GM19395 (cell line): ENCODE measurements around the gene SBNO2.

ENCODE experiments used
- ATAC-seq: cut with Tn5 transposase; IDR thresholded peaks from one replicate; pipeline ENCODE4 v1.9.1; 2021; ENCODE audit warnings: mild to moderate bottlenecking, moderate library complexity; ENCODE audit not compliant: unreplicated experiment

The SBNO2 gene

DNA sequence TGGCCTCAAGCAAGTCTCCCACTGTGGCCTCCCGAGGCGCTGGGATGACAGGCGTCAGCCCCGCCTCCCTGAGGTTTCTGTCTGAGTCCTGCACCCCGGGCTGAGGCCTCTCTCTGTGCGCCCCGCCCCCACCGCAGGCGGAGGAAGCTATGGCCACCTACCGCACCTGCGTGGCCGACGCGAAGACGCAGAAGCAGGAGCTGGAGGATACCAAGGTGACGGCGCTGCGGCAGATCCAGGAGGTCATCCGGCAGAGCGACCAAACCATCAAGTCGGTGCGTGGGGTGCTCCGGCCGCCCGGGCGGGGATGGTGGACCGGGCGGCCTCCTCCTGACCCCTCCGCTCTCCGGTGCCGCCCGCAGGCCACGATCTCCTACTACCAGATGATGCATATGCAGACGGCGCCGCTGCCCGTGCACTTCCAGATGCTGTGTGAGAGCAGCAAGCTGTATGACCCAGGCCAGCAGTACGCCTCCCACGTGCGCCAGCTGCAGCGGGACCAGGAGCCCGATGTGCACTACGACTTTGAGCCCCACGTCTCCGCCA, 94.4 kb downstream of the SBNO2 start:
- no peak for ATAC-seq

DNA sequence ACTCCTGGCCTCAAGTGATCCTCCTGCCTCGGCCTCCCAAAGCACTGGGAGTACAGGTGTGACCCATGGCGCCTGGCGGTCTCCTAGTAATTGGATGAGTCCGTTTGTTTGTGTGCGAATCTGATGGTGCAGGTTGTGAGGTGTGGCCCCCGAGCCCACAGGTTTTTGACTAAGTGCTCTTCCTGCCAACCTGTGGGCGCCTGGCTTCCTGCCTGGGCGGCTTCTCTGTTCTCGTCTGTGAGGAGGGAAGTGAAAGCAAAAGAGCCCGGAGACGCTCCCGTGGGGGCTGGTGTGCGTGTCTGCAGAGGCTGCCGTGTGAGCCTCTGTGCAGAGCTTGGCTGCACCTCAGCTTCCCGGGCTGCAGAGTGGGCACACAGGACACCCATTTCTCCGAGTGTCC, 97.1 kb downstream of the SBNO2 start:
- ATAC-seq = peak; percentile 78

DNA sequence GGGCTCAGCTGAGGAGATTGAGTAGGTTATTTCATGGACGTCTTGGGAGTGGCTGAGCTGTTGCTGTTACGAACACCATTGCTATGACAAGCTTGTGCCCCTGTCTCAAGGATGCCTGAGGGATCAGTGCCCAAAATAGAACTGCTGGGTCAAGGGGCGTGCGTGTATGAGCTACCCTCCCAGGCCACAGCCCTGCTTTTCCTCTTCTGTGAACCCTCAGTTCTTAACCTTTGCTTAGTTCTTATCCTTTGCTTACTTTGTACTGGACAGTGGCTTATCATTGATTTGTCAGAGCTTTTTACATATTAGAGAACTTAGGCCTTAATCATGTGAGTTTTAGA, 98.1 kb downstream of the SBNO2 start:
- no peak for ATAC-seq

DNA sequence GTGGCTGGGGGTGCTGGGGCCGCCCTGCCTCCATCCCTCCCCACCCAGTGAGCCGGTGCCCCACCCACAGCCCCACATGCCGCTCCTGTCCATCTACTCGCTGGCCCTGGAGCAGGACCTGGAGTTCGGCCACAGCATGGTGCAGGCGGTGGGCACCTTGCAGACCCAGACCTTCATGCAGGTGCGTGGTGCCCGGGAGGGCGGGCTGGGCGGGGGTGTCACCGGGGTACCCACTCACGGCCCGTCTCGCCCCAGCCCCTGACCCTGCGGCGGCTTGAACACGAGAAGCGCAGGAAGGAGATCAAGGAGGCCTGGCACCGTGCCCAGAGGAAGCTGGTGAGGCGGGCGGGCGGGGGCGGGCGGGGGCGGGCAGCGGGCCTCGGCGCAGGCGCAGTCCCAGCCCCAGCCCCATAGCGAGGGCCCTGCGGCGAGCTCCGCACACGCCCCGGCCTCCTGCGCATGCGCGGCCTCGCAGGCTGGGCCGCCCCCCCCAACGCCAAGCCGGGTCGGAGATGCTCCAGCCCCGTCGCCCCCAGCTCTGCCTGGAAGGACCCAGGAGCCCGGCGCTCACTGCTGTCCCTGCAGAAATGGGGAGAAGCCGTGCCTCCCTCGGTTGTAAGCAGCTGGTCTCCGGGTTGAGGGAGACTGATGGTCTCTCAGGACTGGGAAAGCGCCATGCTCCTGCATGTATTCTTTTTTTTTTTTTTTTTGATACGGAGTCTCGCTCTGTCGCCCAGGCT, 99.4 kb downstream of the SBNO2 start:
- no peak for ATAC-seq

DNA sequence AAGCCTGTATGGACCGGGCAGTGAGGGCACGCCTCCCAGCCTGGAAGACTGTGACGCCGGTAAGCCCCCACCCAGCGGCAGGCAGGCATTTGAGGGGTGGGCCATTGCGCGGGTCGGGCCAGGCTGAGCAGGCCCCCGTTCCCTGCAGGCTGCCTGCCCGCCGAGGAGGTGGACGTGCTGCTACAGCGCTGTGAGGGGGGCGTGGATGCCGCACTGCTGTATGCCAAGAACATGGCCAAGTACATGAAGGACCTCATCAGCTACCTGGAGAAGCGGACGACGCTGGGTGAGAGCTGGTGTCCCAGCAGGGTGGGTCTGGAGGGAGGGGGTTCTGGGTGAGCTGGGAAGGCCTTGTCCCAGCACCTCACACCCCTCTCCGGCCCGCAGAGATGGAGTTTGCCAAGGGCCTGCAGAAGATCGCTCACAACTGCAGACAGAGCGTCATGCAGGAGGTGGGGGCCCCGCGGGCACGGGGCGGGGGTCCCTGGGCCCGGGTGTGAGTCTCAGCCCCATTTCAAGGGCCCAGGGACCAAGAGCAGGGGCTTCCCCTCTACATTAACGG, 100.0 kb downstream of the SBNO2 start:
- ATAC-seq = no peak

DNA sequence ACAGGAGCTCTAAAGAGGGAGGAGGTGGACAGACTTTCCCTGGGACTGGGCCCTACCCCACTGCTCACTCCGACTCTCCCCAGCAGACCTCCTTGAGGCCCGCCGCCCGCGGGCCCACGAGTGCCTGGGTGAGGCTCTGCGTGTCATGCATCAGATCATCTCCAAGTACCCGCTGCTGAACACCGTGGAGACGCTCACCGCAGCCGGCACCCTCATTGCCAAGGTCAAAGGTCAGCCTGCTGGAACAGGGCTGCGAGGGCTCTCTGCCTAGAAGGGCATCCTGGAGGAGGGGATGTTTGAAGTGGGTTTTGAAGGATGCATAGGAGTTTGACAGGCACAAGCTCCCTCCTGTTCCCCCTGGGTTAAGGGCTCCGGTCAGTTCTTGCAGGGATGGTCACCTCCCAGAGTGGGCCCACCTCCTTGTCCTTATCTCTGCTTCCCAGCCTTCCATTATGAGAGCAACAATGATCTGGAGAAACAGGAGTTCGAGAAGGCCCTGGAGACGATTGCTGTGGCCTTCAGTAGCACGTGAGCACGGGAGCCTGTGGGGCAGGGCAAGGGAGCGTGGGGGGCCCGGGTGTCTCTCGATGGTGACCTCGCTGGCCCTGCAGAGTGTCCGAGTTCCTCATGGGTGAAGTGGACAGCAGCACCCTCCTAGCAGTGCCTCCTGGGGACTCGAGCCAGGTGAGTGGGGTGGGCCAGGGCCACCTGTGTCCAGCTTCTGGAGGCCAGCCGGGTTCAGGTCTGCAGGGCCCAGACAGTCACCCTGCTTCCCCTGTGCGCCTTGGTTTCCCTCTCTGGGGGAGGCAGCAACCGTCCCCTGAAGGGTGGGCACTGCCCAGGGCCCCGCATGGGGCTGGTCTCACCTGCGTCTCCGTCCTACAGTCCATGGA, 100.8 kb downstream of the SBNO2 start:
- ATAC-seq = no peak

DNA sequence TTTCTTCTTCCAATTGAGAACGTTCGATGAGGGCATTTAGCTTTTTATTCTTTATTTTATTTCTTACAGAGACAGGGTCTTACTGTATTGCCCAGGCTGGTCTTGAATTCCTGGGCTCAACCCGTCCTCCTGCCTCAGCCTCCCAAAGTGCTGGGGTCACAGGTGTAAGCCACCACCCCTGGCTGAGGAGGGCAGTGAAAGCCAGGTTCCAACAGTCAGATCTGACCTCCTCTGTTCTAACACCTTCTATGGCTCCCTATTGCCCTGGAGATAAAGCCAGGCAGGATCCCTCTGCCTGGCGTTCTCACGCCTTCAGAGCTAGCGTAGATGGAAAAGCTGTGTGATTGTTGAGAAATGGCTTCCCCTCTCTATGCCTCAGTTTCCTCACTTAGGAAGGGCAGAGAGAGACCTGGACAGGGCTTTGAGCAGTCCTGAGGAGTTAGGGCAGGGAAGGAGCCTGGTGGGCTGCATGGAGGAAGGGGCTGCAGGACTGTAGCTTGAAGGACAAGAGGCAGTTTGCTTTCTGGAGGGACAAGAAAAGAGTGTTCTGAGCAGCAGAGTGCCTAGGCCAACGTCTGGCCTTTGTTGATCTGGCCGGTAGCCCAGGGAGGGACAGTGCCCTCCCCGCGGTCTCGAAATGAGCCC, 101.6 kb downstream of the SBNO2 start:
- ATAC-seq = no peak

DNA sequence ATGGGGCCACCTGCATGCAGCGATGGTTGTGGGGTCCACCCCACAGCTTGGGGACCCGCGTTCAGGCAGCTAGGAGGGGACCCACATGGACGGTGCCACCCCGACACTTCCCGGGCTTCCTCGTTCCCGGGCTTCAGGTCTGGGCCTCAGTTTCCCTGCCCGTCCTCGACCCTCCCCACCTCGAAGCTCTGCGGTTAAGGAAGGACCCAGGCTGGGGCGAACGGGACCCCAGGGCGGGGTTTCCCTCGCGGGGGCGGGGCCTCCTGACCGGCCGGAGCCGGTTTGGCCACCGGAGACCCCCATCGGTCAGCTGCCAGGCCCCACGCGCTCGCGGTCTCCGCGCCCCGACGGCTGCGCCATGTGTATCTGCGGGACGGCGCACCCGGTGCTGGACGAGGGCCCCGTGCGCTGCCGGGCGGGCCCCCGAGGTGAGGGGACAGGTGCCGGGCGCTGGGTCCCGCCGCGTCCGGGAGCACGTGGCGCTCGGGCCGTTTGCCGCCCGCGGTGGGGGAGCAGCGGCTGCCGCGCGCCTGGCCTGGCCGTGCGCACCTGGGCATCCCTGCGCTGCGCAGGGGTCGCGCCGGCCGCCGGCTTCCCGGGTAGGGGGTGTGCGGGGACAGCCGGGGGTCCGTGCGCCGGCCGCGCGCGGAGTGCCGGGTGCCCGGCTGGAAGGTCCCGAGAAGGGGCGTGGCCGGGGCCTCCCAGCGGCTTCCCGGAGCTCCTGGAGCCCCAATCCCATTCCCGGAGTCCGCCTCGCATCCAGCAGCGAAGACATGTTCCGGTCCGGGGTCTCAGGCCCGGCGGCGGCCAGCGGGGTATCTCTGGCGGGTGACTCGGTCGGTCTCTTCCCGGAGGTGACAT, 102.9 kb downstream of the SBNO2 start:
- no peak for ATAC-seq

DNA sequence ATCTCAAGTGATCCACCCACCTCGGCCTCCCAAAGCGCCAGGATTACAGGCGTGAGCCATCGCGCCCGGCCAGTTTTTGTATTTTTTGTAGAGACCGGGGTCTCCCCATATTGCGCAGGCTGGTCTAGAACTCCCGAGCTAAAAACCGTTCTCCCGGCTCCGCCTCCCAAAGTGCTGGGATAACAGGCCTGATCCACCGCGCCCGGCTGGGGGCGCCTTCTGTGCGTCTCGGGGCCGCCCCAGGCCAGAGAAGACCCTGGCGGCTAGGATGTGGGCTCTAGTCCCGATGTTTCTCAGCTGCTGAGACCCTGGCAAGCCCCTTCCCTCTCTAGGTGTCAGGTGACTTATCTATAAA, 103.5 kb downstream of the SBNO2 start:
- ATAC-seq = no peak

DNA sequence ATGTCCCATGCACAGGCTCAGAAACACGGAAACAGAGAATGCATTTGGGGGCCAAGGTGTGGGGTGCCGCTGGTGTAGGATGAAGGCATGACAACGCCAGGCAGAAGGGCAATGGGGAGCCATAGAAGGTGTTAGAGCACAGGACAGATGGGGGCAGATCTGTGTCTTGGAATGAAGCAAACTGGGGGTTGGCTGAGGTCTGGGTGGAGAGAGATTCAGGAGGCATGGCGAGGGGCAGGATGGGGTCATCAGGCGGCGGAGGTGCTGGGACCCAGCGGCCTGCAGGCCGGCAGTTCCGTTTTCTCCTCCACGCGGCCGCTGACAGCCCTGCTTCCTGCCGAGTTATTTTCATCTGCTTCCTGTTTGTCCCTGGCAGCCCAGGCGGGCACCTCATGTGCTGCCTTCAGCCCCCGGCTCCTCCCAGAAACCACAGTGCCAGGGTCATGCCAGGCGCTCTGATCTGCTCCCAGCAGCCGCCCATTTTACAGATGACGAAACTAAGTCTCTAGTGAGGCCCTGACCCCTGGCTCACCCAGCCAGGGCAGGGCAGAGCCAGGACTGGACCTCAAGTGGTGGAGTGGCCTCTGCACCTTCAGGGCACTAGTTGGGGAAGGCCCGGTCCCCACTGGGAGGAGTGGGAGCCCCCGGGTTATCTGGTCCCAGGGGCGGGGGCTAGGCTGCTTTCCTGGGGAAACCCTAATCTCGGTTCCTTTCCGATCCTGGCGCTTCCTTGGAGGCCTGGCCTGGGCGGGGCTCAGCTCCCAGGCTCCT, 104.9 kb downstream of the SBNO2 start:
- no peak for ATAC-seq

DNA sequence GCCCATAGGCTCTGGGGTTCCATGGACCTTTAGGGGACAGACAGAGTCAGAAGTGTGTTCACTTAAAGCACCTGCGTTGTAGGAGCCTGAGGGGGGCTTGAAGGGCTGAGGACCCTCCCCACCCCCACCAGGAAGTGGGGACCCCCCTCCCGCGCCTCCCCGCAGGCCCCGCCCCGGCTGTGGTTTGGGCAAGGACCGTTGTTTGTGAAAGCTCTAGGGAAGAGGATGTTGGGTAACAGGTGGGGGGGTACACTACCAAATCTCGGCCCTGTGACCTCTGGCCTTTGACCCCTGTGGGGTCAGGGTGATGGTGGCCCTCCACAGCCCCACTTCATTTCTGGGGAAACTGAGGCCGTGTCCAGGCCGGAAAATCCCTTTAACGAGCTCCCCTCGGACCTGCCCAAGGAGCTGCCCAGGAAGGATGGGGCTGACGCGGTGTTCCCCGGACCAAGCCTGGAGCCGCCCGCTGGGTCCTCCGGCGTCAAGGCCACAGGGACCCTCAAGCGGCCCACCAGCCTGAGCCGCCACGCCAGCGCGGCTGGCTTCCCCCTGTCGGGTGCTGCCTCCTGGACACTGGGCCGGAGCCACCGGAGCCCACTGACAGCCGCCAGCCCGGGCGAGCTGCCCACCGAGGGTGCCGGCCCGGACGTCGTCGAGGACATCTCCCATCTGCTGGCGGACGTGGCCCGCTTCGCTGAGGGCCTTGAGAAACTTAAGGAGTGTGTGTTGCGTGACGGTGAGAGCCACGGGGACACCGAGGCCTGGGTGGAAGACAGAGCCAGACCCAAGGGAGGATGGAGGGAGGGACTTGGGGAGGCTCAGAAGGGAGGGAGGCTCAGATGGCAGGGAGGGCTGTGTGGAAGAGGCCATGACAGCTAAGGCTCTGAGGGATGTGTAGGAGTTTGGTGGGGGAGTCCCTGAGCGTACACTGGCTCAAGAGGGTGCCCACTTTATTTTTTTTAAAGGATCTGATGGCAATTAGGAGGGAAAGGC, 105.8 kb downstream of the SBNO2 start:
- ATAC-seq = no peak

DNA sequence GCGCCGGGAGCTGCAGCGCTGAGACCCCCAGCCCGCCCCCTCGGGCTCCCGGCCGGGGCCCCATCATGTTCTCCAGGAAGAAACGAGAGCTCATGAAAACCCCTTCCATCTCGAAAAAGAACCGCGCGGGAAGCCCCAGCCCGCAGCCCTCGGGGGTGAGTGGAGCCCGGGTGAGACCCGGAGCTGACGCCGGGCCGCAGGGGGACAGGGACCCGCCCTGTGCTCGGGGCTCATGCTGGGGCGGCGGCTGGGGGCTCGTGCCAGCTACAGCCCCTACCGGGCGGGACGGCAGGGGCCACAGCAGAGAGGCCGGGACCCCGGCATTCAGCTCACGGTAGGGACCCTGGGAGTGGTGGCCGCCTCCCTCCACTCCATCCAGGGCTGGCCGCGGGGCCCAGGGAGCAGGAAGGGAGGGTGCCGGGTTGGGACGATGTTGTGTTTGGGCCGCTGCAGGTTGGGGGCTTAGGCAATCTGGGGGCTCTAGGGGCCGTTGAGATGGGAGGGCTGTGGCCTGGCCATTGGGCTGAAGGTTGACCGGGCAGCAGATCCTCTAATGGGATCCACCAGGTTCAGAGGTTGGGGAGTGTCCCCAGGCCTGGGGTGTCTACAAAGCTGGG, 106.6 kb downstream of the SBNO2 start:
- ATAC-seq = no peak

DNA sequence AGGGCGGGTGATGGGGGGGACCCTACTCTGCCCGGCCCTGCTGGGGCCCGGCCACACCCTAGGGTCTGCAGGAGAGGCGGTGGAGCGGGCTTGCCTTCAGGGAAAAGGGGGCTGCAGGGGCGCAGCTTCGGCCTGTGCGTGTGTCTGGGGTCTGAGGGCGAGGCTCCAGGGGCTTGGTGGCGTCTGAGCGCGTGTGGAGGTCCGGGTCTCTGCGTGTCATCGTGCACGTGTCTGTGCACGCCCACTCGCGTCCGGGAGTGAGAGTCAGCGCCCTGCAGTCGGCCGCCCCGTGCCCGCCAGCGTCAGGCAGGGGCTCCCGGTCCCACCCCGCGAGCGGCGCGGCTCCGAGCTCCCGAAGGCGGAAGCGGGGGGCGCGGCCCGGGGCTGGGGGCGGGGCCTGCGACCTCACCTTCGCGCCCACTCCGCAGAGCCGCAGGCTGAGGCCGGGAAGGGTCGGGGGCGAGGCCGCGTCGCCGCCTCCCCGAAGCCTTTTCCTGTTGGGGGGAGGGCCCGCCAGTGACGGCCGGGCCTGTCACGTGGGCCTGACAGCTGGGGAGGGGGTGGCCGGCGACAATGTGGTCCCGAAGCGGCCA, 107.2 kb downstream of the SBNO2 start, which contains the start of gene ARHGAP45:
Gene ARHGAP45 (plus strand): TSS at position 420 of the 593 bp plus-strand sequence. CDS start 239 bp downstream, outside the sequence.
- ATAC-seq = no peak

DNA sequence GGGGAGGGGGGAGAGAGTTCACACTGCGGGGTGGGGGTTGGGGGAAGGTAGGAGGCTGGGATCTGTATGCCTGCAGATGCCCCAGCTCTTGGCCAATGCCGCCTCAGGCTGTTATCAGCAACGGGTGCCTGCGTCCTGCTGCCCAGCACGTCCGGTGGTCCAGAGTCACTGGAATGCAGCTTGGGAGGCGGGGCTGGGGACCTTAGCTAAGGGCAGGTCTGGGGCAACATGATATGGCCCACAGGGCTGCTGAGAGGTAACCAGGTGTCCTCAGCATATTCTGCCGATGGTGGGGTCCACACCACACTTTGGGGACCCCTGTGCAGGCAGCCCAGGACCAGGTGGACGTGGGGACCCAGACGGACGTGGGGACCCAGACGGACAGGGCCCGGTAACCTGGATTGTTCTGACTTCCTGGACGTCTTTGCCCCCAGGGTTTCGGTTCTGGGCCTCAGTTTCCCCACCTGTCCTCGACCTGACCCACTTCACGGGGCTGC, 107.8 kb downstream of the SBNO2 start:
- no peak for ATAC-seq

DNA sequence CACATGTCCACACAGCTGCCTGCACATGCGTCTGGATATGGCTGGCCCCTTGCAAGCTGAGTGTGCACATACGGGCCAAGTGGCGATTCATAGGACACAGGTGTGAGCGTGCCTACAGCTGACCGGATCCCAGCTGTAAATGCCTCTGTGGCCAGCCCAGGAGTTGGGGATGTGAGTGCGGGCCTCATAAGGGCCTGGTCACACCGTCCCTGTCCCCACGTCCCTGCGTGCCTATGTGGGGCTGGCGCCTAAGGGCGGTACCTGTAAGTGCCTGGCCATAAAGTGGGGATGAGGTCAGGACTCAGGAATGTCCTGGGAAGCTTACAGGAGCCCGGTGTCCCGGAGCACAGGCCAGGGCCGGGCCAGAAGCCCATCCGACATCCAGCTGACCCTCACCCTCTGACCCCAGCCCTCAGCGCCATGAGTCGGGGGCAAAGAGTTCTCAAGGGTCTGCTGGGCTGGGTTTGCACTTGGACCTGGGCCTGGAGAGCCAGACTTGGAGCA, 108.4 kb downstream of the SBNO2 start:
- no peak for ATAC-seq

DNA sequence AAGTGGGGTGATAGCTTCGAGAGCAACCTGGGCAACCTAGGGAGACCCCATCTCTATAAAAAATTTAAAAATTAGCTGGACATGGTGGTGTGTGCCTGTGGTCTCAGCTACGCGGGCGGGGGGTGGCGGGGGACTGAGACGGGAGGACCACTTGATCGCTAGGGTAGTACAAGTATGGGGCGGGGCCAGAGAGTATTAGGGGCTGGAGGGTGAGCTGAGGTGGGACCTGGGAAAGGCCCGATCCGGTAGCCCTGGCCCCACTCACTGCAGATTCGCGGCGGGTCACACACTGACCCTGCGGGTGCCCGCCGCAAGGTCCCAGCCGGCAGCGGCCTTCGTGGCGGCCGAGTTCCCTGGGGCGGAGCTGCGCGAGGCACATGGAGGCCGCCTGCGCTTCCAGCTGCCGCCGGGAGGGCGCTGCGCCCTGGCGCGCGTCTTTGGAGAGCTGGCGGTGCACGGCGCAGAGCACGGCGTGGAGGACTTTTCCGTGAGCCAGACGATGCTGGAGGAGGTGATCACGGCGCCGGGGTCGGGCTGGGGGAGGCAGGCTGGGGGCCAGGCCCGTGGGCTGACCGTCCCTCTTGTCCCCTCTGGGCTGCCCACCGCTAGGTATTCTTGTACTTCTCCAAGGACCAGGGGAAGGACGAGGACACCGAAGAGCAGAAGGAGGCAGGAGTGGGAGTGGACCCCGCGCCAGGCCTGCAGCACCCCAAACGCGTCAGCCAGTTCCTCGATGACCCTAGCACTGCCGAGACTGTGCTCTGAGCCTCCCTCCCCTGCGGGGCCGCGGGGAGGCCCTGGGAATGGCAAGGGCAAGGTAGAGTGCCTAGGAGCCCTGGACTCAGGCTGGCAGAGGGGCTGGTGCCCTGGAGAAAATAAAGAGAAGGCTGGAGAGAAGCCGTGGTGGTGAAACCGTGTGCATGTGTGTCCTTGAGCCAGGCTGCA, 109.1 kb downstream of the SBNO2 start:
- ATAC-seq = no peak
